Measurements from ENCODE around the gene NGF.
"Not testable (repeated sequence)": the region's sequence is repeated elsewhere in the genome, so short reads cannot be mapped to it uniquely, and the experiment has no call there.

NGF gene

DNA sequence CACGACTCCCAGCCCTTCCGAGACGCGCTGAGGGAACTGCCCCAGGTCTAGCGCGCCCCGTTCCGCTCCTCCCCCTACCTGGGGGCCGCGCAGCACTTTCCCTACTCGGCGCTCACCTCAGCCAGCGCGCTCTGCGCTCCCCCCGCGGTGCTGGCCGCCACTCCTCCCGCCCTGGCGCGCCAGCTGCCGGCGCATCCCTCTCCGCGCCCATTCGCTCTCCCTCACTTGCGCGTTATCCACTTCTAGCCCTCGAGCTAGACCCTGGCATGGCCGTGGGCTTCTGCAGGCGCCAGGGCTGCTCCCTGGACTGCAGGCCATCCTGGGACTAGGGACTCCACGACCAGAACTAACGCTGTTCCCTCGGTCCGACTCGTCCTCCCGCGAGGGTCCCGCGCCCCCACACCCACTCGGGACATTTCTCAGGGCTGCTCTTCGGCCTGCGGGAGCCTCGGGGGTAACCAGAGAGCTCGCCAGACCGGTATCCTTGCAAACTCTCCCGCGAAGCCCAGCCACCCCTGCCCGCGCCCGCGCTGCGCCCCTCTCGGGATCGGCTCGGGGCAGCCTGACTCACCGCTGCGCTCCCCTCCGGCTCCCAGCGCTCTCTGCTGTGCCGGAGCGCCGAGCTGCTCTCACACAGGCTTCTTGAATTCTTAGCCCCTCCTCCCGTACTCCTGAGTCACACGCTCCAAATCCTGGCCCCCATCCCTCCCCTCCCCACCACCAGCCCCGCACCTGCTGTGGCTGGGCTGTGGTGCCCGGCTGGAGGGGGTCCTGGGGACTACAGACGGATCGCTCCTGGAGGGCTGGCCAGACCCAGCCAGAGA is at the start of gene NGF:
TSS of gene NGF (minus strand) at position 617 of the 824 bp plus-strand sequence. CDS start 51,454 bp downstream, outside the sequence.
- no peak for DNase-seq
- in situ Hi-C loops (cut with MboI; ENCODE audit: low pct_unique_long_range_greater_than_20kb, low sequenced_read_pairs) = no loop called here

DNA sequence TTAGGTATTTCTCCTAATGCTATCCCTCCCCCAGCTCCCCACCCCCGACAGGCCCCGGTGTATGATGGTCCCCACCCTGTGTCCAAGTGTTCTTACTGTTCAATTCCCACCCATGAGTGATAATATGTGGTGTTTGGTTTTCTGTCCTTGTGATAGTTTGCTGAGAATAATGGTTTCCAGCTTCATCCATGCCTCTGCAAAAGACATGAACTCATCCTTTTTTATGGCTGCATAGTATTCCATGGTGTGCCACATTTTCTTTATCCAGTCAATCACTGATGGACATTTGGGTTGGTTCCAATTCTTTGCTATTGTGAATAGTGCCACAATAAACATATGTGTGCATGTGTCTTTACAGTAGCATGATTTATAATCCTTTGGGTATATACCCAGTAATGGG is 45.4 kb upstream of the NGF start:
- in situ Hi-C loops (cut with MboI; ENCODE audit: low pct_unique_long_range_greater_than_20kb, low sequenced_read_pairs); DNase-seq: not testable (repeated sequence)

DNA sequence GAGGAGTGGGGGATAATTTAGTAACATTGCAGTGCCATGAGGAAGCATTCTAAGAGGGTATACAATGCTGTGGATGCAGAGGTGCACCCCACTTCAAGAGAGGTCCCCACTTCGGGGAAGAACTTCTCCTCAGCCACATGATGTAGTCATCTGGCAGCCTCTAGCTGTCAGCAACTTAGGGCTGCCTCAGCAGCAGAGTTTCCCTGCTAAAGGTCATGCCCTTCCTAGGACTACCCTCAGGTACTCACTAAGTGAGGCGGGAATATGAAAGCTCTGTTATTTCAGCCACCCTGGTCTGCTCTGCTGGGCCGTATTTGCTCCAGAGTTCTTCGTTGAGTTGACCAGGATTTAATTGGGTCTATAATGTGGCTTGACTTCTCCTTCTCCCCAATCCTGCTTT is 41.9 kb upstream of the NGF start:
- no peak for DNase-seq
- in situ Hi-C loops (cut with MboI; ENCODE audit: low pct_unique_long_range_greater_than_20kb, low sequenced_read_pairs) = no loop called here

DNA sequence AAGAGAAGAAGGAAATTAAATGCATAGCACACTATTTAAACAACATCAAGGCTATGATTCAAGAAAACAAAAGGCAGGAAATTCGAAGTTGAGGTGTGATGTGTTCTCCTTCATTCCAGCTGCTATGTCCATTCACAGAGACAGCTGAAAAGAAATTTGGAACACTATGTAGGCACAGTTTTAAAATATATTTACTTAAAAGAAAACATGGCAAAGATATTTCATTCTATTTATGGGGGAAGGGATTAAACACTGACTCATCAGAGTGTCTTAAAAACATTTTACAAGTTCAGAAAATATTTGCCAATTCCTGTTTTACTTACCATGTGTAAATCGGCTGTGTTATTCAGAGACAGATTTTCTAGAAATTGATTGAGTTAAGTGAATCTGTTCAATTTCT is 39.4 kb upstream of the NGF start:
- in situ Hi-C loops (cut with MboI; ENCODE audit: low pct_unique_long_range_greater_than_20kb, low sequenced_read_pairs) = no loop called here
- DNase-seq = no peak

DNA sequence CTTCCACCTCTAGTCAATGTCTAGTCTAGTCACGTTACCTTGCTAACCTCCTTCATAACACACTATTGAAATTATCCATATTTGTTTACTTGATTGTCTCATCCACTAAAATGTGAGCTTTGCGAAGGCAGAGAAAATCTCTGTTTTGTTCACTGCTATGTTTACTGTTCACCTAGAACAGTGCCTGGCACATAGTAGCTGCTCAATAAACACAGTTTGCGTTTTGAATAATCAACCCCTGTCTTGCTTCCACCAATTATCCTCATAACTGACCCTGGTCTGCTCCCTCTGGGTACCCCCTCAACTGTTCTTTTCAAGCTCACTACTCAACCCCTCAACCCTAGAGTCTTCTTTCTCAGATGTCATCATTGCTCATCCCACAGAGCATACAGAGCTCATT is 36.5 kb upstream of the NGF start:
- DNase-seq = no peak
- in situ Hi-C loops (cut with MboI; ENCODE audit: low pct_unique_long_range_greater_than_20kb, low sequenced_read_pairs) = no loop called here

DNA sequence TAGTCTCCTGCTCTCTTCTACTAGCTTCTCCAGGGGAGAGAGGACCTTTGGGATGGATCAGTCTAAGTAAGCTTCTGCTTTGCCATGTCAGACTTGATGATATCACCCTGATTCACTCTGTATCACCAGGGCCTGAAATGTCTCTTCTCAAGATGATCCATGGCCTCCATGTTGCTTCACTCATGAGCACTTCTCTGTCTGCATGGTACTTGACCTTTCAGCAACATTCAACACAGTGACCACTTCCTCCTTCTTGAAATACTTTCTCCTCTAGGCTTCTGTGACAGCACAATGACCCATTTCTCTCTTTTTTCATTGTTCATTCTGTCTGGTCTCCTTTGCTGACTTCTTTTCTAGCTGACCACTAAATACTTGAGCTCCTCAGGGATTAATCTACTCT is 35.3 kb upstream of the NGF start:
- in situ Hi-C loops (cut with MboI; ENCODE audit: low pct_unique_long_range_greater_than_20kb, low sequenced_read_pairs) = no loop called here
- DNase-seq = no peak

DNA sequence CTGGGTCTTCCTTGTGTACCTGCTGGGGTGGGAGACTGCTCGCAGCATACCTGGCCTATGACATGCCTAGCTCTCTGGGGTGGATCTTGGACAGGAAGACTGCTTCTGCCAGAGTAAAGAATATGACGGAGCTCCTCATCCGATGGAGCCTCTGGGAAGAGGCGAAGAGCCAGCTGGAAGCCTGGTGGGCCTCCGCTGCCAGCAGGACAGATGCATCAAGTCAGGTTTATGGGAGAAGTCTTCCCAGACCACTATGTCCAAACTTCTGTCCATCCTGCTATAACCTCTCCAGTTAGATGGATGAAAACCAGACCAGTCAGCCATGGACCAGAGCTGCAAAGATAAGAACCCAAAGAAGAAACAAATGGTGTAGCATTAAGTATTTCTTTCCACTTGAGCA is 27.7 kb upstream of the NGF start:
- no peak for DNase-seq
- in situ Hi-C loops (cut with MboI; ENCODE audit: low pct_unique_long_range_greater_than_20kb, low sequenced_read_pairs) = no loop called here

DNA sequence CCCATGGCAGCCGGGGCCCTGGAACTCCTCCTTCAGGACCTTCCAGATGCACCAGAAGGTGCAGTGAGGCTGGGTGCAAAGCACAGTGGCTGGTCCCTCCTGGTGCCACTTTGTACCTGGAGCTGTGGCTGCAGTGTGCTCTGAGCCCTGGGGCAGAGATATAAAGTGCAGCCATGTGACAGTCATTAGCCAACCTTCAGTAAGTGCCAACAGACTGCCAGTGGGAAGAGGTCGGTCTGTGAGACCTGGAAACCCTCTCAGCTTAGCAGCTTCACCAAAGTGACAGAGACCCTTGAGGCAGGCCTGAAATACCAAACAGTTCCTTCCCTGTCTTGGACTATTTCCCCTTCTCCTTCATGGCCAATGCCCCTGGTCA is 26.7 kb upstream of the NGF start:
- DNase-seq = no peak
- in situ Hi-C loops (cut with MboI; ENCODE audit: low pct_unique_long_range_greater_than_20kb, low sequenced_read_pairs) = no loop called here

DNA sequence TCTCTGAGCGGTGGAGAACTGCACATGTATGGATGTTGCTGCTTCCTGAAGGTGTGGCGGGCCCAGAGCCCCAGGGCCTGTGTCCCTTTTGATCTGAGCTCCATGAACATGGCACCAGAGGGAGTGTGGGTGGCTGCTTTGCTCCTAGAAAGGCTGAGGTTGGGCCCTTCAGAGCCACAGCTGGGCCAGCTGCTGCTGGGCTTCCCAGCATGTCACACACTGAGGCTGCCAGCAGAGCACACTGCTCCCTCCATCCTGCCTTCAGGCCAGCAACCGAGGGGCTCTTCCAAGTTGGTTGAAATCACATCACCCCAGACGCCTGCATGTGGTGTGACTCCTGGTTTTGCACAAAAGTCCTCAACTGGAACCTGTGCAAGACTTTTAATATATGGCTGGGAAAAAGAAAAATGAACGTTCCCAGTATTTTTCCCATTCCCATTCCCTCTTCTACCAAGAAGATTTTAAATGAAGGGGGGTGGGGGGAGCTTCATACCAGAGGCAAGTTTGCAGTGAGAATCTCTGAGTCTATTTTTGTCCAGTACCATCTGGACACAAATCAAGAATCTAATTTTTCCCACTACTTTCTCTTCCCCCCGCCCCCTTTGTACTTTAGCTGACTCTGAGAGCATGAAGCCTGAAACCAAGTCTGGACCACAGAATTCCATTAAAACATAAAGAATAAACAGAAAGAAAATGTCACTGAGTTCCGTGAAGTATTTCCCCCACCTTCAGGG is 26.2 kb upstream of the NGF start:
- in situ Hi-C loops (cut with MboI; ENCODE audit: low pct_unique_long_range_greater_than_20kb, low sequenced_read_pairs) = no loop called here

DNA sequence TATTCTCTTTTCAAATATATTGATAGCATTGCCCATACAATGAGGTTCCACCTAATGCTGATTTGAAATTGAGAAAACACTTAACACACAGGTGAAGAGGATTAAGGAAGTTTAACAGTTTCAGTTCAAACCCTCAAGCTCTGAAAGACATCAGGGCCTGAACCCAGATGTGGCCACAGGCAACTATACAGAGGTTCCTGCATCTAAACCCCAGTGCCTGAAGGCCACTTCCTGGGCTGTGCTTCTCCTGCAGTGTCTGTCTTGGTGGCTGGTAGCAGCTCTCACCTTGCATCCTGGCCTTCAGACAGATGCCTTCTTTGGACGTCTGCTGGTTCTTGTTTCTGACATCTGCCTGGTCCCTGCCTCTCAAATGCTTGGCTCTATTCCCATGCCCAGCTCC is 25.1 kb upstream of the NGF start:
- DNase-seq = no peak
- in situ Hi-C loops (cut with MboI; ENCODE audit: low pct_unique_long_range_greater_than_20kb, low sequenced_read_pairs) = no loop called here

More for the DNA sequence above, 26.2 kb upstream of the NGF start:
- DNase-seq = no peak

DNA sequence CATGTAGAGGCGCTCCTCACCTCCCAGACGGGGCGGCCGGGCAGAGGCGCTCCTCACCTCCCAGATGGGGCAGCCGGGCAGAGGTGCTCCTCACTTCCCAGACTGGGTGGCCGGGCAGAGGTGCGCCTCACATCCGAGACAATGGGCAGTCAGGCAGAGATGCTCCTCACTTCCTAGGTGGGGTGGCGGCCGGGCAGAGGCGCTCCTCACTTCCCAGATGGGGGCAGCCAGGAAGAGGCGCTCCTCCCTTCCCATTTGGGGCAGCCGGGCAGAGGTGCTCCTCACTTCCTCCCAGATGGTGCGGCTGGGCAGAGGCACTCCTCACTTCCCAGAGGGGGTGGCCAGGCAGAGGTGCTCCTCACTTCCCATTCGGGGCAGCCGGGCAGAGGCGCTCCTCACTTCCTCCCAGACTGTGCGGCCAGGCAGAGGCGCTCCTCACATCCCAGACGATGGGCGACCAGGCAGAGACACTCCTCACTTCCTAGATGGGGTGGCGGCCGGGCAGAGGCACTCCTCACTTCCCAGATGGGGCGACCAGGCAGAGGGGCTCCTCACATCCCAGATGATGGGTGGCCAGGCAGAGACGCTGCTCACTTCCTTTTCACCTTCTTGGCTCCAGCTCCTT is 22.6 kb upstream of the NGF start:
- in situ Hi-C loops (cut with MboI; ENCODE audit: low pct_unique_long_range_greater_than_20kb, low sequenced_read_pairs) = not testable (repeated sequence)

DNA sequence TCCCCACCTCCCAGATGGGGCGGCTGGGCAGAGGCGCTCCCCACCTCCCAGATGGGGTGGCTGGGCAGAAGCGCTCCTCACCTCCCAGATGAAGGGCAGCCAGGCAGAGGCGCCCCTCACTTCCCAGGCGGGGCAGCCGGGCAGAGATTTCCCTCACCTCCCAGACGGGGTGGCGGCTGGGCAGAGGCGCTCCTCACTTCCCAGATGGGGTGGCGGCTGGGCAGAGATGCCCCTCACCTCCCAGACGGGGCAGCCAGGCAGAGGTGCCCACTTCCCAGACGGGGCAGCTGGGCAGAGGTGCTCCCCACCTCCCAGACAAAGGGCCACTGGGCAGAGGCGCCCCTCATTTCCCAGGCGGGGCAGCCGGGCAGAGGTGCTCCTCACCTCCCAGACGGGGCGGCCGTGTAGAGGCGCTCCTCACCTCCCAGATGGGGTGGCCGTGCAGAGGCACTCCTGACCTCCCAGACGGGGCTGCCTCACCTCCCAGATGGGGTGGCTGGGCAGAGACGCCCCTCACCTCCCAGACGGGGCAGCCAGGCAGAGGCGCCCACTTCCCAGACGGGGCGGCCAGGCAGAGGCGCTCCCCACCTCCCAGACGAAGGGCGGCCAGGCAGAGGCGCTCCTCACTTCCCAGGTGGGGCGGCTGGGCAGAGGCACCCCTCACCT is 21.9 kb upstream of the NGF start:
- in situ Hi-C loops (cut with MboI; ENCODE audit: low pct_unique_long_range_greater_than_20kb, low sequenced_read_pairs); DNase-seq: not testable (repeated sequence)

More for the DNA sequence above, 22.6 kb upstream of the NGF start:
- not testable (repeated sequence) for DNase-seq

DNA sequence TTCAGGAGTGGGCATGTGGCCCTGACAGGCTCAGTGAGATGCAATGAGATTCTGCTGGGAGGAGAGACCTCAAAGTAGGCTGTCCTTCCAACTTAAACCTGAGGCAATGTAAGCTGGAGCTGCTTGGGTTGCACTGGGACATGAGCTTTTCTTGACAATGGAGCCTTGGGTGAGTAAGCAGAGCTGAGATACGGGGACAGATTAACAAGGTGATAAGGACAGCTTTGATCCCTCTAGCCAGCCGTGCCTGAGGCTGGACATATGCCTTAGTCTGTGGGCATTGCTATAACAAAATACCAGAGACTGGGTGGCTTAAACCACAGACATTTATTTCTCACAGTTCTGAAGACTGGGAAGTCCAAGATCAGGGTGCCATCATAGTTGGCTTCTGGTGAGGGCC is 18.3 kb upstream of the NGF start:
- no peak for DNase-seq
- in situ Hi-C loops (cut with MboI; ENCODE audit: low pct_unique_long_range_greater_than_20kb, low sequenced_read_pairs) = no loop called here

DNA sequence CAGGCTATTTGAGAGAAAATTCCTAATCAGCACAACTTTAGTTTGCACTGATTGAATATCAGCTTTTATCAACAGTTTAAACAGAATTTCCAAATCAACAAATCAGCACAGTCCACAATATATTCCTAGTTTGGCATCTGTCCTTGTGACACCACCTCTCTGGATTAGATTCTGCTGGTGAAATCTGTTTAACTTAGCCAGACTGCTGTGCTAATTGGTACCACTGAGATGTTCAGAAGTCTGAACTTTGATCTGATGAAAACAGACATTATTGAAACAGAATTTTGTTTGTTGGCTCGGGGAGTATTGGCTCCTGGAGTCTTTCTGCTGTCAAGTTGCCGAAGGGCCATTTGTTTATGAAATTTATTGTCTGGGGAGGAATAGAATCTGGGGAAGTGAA is 17.0 kb upstream of the NGF start:
- no peak for DNase-seq
- in situ Hi-C loops (cut with MboI; ENCODE audit: low pct_unique_long_range_greater_than_20kb, low sequenced_read_pairs) = no loop called here

DNA sequence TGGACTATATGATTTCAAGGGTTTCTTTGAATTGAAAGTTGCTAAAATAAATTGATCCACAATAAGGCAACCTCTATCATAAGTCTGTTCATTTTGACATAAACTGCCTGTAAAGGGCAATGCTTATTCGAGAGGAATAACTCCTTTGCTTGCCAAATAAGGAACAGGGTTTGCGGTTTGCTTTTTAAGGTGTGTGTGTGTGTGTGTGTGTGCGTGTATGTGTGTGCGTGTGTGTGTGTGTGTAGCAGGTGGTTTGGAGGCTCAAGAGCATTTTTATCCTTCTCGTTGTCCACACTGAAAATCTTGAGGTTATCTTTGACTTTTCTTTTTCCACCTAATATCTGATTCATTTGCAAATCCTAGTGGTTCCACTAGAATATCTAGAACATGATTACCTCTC is 13.1 kb upstream of the NGF start:
- in situ Hi-C loops (cut with MboI; ENCODE audit: low pct_unique_long_range_greater_than_20kb, low sequenced_read_pairs) = no loop called here
- peak; percentile 2 for DNase-seq

DNA sequence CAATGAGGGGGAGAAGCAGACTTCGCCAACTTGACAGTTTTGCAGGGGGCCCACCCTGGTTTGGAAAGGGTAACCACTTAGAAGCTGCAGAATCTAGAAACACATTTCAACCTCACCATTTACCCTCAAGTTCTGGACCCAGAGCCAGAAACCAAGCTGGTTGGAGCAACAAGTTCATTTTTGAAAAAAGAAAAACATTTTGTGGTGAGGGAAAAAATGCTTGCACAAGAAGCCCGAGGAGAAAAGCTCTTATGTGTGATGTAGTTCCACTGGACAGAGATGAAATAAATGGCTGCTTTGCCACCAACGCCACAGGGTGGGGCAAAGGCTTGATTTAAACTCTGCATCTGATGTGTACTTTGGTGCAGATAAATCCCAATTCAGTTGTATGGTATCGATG is 10.6 kb upstream of the NGF start:
- in situ Hi-C loops (cut with MboI; ENCODE audit: low pct_unique_long_range_greater_than_20kb, low sequenced_read_pairs) = no loop called here
- no peak for DNase-seq

DNA sequence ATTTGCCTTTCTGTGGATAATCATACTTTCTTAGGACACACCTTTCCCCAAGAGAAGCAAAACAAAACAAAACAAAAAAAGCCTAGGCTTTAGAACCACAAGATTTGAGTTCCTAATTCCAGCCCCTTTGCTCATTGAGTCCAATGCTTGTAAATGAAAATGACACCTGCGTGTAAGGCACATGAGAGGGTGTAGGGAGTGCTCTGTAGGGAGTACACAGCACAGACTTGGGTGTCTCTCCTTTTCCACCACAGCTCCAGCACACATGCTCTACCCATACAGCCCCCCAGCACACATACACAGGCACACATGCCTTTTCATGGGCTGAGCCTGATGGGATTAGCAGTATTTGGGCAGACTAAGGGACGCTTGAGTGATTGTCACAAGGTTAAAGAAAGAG is 9.2 kb upstream of the NGF start:
- DNase-seq = no peak

DNA sequence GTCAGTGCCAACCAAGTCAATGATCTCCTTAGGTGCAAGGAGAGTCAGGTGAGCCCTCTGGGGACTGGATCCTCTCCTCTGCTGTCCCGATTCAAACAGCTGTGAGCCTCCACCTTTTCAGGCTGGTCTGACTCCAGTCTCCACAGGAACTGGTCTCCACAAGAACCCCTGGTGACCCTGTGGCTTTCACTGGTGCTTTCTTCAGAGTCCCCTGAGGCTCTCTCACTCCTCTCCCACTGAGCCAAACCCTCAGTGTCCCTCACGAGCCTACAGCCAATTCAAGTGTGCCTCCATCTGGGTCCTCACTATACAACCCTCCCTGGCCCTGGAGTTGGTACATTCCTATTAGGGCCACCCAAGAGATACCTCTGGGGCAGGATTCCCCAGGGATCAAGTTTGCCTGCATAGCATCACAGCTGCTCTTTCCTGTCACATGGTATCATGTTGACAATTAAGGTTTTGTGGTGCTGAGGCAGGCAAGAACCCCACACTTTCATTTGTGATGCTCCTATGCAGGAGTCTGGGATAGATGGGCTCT is 5.2 kb upstream of the NGF start:
- no peak for DNase-seq
- in situ Hi-C loops (cut with MboI; ENCODE audit: low pct_unique_long_range_greater_than_20kb, low sequenced_read_pairs) = no loop called here

More for the DNA sequence above, 9.2 kb upstream of the NGF start:
- in situ Hi-C loops (cut with MboI; ENCODE audit: low pct_unique_long_range_greater_than_20kb, low sequenced_read_pairs) = no loop called here

DNA sequence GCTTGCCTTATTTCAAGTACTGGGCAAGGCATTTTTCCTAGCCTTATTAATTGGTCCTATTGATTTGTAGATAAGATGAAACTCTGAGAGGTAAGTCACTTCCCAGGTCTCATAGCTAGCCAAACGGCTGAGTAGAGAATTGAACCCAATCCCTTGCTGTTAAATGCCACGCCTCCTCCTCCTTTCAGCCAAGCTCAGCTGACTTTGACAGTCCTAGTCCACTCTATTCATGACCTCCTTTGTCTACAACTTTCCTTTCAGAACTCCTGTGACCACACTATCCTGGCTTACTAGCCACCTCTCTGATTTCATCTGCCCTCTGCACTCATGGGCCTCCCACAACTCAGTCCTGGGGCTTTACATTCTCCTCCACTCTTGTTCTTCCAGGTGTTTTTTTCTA is 3.9 kb upstream of the NGF start:
- in situ Hi-C loops (cut with MboI; ENCODE audit: low pct_unique_long_range_greater_than_20kb, low sequenced_read_pairs) = no loop called here
- no peak for DNase-seq
